IPS DF 4.7 (cell line): ENCODE measurements around the gene FXR1.
"Not testable (repeated sequence)": the region's sequence is repeated elsewhere in the genome, so short reads cannot be mapped to it uniquely, and the experiment has no call there.

Experiments
- DNase-seq: peaks from one replicate; pipeline ENCODE4 v3.0.0-alpha.2; 2013; ENCODE audit warnings: low spot score; ENCODE audit errors: extremely low read depth

The FXR1 gene

DNA sequence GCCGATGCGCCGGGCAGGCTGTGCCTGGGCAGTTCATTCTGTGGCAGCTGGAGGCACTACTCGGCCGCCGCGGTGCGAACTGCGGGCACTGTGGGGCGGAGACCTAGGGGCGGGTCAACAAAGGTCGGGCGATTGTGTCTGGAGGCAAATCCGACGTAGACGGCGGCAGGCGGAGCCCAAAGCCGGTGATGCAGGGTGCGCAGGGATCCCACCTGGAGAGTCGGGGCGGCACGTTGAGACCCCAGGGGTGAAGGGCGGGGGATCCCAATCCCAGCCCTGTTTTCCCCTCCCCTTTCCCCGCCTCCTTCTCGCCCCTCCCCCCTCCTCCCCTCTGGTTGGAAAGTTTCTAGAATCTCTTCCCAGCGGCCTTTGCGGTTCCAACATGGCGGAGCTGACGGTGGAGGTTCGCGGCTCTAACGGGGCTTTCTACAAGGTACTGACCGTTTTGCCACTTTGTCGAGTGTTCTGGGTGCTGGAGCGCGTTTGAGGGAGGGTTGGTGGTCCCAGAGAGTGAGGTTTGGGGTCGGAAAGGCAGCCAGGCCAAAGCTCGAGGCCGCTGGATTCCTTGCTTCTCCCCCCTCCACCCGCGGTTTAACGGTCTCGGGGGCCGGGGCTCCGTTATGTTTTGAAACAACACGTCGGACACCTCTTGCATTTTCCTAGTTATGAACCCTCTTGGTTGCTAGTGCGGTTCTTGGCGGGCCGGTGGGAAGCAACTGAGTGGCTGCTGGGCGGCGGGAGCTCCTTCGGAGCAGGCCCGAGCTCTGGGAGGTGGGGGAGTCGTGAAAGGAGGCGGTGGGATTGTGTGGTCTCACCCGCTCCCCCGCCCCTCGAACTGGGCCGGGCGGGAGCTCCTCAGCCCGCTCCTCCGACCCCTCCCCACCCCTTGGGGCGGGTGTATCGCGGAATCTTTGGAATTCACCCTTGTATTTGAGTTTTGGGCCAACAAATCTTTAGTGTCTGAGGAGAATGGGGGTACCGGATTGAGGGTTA lies at the start of gene FXR1:
TSS of gene FXR1 (plus strand) at position 367 of the 993 bp plus-strand sequence. CDS start at position 383, 16 bp downstream.
- DNase-seq: peak; percentile 76

DNA sequence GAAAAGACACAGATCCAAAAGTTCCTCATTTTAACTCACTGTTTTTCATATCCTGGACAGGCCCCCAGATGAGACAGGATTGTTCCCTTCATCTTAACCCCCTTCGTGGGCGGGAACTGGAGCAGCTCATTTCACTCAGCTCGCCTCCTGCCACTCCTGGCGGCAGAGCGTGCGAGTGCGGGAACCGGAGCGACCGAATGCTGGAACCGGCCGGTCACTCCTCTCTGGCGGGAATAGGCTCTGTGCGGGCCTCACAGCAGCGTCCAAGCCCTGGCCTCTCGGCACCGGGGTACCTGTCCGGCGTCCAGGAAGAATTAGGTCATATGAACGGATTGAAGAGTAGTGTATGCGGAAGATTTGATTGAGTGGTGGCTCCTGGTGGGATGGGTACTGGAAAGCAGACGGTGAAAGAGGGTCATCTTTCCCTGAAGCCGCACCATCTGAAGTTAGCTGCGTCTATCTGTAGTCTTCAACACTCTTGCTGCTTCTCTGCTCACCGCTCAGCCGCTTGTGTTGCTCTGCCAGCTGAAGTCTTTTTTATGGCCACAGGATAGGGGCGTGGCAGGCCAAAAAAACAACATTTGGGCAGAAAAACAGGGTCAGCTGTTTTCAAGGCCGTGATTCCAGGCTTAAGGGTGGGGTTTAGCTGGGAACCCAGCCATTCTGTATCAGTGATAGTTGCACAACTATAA lies 42.3 kb upstream of the FXR1 start:
- DNase-seq: no peak

DNA sequence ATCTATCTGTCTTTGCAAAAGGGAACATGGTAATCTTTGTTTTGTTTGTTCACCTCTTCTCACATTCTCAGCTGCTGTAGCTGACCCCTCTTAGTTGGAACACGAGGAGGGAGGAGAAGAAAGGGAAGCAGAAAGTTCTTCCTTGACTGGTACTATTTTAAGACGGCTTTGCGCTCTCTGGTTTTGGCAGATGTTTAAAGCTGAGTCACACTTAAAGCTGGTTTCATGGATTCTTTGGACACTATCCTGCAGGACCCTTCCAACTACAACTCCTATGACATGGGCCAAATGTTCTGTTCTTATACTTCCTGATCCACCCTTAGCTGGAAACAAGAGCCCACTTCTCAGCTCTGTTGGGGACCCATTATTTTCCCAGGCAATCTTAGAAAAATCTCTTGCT lies 40.6 kb upstream of the FXR1 start:
- no peak for DNase-seq

DNA sequence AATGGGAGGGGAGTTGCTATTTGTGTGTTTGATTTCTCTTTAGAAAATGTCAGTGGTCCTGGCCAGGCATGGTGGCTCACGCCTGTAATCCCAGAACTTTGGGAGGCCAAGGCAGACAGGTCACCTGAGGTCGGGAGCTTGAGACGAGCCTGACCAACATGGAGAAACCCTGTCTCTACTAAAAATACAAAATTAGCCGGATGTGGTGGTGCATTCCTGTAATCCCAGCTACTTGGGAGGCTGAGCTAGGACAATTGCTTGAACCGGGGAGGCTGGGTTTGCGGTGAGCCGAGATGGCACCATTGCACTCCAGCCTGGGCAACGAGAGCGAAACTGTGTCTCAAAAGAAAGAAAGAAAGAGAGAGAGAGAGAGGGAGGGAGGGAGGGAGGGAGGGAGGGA lies 40.0 kb upstream of the FXR1 start:
- not testable (repeated sequence) for DNase-seq

DNA sequence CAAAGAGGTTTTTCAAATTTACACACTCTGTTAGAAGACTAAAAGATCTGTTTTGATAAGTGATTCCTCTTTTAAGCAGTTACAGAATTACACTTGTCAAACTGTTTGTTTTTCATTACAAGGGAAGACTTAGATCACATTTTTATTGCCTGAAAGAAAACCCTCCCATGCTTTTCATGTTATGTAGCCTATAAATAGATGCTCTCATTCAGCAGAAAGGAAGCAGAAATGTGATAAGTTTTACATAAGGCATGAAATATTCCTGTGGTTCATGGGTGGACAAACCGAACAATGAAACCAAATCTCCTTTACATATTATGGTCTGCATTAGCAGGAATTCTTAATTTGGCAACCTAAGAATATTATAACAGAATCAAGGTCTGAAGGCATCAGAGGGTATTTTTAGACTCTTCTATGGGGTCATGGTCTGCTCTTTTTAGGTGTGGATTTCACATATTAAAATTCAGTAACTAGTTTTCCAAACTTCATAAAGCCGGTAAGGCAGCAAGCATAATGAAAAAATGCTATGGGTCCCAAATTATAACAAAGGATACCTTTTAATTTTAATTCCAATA lies 37.3 kb upstream of the FXR1 start:
- DNase-seq: no peak

DNA sequence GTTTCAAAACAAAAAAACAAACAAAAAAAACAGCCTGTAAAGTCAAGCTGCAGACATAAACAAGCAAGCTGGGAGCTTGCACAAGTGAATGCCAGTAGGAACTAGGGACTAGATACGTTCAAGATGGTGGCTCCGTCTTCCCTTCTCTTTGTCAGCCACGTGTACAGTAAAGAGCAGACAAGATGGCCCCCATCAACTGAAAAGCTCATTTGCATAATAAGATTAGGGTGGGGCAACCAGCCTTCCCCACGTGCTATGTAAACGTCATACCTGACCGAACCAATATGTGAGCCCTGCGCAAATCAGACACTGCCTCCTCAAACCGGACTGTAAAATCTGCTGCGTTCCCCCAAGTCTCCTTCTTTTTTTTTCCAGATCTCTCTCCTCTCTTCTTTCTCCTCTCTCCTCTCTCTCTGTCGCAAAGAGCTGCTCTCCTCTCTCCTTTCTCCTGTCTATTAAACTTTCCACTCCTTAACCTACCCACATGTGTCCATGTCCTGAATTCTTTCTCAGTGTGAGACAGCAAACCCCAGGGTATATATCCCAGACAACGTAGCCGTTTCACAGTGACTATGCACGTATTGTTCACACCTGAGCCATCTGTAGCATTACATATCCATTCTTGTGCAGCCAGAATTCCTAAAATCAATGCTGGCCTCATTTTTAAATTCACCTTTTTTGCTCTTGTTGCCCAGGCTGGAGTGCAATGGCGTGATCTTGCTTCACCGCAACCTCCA lies 31.2 kb upstream of the FXR1 start:
- DNase-seq: no peak

DNA sequence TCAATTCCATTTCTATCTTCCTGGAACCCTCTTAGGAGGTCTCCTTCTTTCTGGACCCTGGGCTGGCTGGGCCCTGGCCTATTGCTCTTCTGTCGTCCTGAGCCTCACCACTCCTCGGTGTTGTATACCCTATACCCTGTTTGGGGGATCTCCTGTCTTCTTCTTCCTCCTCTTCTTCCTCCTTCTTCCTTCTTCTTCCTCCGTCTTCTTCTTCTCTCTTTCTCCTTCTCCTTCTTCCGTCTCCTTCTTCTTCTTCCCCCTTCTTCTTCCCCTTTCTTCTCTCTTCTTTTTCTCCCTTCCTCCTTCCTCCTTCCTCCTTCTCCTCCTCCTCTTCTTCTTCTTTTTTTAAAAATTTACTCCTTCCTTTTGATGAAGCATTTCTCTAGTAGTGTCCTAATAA lies 30.4 kb upstream of the FXR1 start:
- no peak for DNase-seq

DNA sequence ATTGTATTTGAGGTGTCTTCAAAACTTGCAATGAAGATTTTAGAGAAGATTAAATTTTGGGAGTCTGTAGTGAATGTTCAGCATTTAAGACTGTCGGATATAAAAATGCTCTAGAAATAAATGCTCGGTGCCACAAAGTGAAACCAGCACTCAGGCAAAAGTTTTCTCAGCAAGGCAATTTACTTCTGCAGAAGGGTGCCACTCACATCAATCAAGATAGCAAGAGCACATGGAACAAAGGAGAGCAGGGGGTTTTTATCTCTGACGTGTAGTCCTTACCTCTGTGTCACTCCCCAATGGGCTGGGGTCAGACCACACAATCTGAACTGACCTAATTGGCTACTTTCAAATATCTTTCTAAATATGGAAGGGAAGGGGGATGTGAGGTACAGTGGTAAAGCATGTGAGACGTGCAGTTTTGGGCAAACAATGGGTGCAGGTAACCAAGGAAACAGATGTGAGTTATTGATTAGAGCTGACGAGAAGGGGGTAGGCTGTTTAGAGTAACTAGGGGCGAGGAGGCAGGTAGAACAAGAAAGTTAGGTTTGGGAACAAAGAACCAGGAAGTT lies 23.4 kb upstream of the FXR1 start:
- DNase-seq: no peak

DNA sequence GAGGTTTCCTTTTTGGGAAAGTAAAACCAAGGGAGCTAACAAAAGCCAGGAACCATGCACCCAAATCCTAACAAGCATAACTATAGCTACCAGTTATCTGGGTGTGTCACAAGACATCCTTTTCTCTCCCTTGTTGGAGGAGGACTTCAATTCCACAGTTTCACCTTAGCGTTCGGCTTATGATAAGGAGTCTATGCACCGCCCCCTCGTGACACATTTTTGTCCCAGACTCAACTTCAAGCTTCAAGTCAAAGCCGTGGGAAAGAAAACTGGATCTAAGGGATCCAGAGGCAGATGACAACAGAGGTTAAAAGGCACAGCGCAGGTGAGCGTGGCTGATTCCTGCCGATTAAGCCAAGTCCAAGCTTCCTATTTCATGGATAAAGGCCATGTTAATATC lies 13.9 kb upstream of the FXR1 start:
- no peak for DNase-seq

DNA sequence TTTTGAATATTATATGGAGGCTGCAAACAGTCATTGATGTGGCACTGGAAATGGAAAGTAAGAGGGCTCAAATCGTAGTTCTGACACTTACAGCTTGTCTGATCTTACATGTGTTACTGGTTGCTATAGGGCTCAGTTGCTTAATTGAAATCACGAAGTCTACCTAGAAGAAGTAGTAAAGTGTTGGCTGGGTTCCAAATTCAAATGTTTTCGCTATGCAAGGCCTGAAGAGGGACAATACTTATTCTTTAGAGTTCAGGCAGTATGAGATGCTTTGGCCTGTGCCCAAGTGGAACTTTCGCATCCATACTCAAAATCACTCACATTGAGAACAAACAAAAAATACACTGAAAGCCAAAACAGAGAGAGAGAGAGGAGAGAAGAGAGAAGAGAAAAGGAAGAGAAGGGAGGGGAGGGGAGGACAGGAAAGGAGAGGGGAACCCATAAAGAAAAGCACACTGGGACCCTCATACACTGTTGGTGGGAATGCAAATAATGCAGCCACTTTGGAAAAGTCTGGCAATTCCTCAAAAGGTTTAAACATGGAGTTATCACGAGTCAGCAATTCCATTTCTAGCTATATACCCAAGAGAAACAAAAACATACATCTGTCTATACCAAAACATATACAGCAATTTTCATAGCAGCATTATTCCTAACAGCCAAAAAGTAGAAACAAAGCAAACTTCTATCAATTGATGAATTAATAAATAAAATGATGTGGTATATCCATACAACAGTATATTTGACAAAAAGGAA lies 2.9 kb upstream of the FXR1 start:
- no peak for DNase-seq

DNA sequence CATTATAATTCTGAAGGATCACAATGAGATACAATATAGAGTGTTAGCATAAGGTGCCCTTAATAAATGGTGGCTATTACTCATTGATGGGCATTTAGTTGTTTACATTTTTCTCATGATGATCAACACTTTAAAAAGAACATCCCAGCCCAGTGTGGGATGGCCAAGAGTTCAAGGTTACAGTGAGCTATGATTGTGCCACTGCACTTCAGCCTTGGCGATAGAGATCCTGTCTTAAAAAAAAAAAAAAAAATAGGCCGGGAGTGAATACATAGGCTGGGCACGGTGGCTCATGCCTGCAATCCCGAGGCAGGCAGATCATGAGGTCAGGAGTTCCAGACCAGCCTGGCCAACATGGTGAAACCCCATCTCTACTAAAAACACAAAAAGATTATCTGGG lies 1.6 kb upstream of the FXR1 start:
- no peak for DNase-seq

DNA sequence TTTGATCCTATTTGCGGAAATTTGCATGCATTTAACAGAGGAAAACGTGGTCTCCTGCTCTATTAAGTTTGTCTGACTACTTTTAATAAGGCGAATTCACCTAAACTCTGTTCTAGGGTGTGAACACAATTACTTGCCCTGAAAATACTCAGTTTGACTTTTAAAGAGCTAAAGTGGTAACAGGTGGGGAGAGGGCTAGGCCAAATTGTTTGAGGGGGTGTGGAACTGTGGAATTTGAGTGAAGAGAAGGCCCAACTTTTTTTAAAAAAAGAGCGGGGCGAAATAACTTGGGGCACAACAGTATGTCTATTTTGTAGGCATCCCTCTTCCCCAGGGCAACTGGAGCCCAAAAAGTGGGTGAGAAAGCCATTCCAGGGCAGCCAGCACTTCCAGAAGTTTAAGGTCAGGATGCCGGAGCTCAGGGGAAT lies 580 bp upstream of the FXR1 start:
- DNase-seq: no peak

DNA sequence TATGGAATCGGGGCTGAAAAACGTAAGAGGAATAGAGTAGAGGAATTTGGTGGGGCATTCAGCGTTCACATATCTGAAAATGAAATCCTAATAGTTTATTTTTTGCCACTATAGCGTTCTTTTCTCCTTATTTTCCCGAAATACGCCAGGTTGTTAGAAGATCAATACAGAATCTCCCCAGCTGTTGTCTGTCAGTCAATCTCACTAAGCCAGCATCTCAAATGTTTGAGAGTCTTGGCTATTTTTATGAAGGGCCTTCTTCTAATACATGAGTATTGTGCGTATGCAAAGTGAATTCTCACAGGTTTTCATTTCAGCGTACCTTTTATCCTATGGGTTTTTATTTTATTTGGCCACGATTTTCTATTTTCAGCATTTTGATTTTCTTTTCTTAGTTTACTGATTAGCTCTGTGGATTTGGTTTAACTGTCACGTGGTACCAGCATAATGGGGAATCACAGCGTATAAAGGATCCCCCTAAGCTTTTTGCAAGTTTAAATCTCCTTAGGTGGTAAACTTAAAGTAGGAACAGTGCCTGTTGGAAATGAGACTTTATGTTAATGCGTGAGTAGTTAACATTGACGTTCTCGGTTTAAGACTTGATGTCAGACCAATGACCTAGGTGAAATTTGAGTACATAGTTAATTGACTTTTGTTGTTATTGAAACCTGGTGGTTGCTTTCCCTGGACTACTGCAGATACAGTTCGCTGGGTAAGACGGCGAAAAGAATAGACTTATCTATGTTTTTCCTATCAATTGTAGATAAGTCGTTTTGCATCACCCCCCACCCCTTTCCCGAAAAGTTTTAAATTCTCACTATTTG lies 1.3 kb downstream of the FXR1 start:
- no peak for DNase-seq

DNA sequence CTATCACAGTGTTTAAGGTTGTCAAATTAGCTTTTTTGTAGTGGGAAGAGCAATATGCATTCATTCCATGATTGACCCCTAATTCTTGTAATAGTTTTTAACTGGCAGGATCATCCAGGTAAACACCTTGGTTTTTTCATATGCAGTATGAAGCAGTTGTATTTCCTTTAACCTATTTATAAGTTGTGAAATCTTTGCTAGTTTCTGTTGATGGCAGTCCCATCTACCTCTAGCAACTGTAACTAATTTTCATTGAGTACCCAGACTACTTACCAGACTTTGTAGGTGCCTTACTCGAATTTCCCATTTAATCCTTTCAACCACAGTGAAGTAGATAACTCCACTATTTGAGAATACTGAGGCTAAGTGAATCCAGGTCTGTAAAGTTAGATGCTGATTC lies 6.1 kb downstream of the FXR1 start:
- DNase-seq: no peak

DNA sequence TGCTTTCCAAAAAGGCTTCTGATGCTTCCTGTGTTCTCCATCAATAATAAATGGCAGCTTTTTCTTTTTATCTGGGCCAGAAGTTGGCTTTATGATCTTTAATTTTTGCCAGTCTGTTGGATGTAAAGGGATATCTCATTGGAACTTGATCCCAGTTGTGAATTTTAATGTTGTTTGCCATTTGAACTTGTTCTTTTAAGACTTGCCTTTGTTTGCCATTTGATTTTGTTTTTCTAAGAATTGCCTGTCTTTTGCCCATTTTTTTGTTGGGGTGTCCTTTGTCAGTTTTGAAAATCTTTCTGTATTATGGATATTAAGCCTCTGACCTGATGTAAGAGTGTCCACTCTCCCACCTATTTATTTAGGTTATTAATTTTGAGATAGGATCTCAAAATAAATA lies 9.8 kb downstream of the FXR1 start:
- DNase-seq: no peak

DNA sequence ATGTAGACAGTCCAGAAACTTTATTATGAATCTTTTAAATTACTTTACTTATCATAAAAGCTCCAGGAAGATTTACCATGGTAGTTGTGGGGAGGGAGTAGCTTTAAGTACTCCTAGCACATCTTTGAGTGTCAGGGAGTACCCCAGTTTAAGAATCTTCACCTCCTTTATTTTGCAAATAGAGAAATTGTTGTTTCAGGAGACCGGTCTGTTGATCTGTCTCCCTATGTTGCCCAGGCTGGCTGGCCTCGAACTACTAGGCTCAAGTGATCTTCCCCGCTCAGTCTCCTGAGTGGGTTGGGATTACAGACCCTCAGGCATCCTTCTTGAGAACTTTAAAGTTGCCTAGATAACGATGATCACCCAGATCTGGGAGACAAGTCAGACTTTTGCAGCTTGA lies 11.1 kb downstream of the FXR1 start:
- DNase-seq: no peak

DNA sequence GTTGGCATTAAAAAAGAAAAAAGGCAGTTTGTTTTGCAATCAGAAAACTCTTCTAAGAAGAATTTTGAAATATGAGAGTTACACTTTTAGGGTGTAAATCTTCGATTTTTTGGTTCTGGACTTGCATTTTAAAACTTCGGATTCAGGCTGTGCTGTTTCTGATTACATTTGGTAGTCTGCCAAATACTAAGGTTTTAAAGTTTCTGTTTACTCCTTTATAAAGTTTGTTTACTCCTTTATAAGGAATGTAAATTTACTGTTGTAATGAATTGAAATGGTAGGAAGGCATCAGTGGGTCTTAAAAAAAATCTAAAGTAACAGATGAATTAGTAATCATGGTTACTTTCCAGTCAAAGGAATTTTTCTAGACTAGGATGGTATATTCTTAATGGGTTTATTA lies 14.1 kb downstream of the FXR1 start:
- DNase-seq: no peak

DNA sequence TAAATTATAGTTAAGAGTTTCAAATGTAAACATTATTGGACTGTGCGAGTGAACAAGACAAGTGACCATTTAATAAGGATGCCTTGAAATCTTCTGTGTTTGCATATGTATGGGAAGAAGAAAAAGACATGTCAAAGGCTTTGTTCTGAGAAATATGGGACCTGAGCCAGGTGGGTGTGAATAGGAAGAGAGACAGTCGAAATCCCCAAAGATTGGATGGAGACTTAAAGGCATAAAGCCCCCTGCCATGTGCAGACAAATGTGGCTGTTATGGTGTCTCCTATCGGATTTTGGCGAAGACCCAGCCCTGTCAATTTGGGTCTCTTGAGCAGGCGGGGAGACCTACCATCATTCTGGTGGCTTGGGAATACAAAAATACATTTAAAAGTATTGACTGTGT lies 16.9 kb downstream of the FXR1 start:
- DNase-seq: no peak

DNA sequence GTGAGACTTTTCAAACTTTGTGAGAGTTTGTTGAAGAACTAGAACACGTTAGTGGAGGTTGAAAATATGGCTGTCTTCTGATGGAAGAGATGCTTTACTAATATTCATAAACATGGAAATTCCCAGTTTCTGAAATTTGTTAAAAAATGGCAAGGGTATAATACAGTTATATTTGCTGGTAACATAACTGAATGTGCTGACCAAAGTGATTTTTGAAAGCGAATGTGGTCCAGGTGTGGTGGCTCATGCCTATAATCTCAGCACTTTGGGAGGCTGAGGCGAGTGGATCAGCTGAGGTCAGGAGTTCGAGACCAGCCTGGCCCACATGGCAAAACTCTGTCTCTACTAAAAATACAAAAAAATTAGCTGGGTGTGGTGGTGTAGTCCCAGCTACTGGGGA lies 18.1 kb downstream of the FXR1 start:
- no peak for DNase-seq

DNA sequence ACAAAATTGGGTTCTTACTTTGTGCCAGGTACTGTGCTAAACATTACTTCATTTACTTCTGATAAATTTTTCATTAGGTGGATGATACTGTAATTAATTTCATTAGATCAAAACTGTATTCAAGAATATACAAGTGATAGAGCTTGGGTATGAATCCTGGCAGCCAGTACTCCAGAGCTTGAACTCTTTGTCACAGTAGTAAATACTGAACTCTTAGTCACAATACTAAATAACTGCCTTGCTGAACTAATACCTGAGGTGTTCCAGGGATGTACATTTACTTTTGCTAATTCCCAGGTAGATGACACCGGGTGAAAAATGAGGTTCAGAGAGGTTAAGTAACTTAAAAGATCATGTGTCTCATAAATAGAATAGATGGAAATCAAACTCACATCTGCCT lies 20.3 kb downstream of the FXR1 start:
- no peak for DNase-seq
